HG02943 (cell line): ENCODE data around the gene PLPP1.

Experiments used
- ATAC-seq: cut with Tn5 transposase; IDR thresholded peaks from one replicate; pipeline ENCODE4 v1.9.1; 2021; ENCODE audit warnings: mild to moderate bottlenecking, low read depth, moderate library complexity; ENCODE audit not compliant: unreplicated experiment

The PLPP1 gene

DNA sequence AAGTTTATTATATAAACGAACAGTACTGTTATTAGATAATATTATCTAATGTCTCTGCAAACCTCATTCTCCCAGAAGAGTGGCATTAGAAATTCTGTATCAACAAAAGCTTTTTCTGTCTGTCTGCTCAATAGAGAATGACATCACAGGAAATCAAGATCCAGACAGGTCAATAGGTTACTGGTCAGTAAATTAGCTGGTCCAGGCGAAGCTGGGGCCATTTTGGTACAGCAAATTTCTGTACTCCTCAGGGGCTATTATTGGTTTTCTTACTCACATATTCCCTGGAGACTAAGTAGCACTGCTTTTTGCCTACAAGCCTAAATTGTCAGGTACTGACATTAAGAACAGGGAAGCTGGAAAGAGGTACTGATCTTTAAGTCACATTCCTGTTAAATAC is 80.5 kb downstream of the PLPP1 start:
- no peak for ATAC-seq

DNA sequence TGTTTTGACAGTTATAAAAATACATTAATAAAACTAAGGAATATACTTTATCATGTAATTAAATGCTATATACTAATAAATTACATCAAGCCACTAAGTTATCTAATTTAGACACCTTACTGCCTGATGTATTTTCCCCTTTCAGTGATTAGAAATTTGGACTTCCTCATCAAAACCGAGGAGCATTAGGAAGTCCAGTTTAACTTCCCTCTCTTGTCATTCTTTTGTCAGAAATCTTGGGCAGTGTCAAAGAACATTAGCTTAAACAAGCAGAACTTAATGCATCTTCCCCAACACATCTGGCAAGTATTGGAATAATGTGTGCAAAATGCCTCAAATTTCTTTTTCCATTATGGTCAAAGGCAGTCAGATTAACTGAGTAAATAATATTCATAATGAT is 81.6 kb downstream of the PLPP1 start:
- ATAC-seq, result no peak

DNA sequence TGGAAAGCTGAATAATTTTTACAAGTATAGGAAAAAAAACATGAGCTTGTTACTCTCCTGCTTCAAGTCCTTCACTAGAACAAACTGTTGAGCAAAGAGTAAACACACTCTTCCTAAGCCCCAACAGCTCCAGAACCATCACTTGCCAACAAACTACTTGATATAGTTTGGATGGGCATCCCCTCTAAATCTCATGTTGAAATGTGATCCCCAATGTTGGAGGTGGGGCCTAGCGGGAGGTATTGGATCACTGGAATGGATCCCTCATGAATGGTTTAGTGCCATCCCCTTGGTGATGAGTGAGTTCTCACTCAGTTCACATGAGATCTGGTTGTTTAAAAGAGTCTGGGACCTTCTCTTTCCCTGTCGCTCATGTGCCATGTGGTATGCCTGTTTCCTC is 82.8 kb downstream of the PLPP1 start:
- ATAC-seq, result no peak

DNA sequence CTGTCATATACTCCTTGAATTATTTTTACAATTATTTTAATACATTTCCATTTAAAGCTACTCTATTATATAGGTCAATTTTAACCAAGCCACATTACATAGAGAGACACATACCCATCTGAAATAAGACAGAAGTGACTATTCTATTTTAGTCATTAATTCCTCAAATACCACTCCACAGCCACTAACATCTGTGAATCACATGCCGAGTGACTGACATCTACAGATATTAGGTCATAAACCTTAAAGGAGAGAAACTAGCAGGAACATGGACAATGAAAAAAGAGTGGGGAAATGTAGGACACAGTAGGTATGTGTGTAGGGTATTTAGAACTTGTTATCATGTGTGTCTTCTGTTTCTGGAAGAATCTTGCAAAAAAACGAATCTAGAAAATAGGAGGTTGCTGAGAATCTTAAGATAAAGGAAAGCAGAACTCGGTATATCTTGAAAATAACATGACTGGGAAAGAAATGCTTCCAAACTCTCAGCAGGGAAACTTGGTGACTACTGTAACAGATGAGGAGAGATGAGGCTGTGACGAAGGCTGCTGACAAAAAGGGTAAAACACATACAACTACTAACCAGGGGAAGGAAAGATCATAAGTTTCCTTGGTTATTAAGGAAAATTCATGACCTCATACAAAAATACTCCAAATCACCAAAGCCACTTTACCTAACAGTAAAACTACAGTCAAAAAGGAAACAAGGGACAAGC is 84.6 kb downstream of the PLPP1 start:
- ATAC-seq, result no peak

DNA sequence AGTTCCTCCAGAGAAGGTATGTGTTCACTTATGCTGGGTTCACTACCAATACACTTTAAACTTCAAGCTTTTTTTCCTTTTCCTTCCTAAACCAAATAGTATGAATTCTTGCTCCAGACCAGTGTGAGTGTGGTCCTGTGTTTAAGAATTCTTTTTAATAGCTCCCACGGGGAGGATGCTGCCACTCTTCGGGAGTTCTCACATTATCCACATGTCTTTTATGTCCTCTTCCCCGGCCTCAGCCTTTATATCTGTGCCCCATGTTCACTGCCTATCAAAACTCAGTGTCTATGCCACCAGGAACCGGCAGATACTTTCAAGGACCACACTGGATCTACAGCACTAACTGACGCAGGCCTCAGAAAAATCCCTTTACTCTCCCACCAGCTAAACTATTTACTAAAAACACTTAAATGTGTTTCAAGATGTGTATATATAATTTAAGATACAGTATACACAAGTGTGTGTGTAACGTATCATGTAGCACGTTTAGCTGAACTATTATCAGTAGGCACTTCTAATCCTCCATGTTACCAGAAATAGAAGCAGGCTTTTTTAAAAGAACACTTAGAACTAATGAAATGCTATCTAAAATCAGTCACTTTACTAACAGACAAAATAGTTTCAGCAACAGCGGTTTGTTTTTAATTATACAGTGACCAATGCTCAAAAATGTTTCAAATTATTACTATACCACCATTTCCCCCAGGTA is 88.0 kb downstream of the PLPP1 start:
- ATAC-seq, result no peak

DNA sequence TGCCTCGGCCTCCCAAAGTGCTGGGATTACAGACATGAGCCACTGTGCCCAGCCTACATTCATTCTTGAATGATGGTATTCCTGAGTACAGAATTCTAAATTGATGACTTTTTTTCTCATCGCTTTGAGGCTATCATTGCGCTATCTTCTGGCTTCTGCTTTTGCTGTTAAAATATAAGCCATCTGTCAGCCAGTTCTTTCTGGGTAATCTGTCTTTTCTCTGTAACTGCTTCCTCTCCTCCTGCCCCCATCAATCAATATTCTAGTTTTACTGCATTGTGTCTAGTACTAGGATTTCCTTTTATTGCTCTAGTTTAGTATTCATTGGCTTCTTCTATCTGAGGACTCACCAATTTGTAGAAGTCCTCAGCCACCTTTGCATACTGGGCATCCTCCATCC is 89.0 kb downstream of the PLPP1 start:
- no peak for ATAC-seq

DNA sequence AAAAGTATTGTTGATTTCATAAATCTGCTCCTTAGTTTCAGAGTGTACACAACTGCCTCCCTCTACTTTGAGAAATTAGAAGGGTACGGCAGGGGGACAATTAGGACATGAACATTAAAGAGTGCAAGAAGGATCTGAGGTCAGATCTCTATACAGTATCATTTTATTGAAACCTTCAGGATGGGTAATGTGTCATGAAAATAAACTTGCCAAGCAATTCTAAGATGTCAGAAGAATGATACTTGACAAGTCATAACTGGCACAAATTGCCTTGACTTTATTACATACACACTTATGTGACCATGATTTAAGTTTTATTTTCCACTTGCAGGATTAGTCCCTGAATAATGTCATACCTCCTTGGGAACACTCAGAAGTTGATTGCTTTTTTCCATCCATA is 92.8 kb downstream of the PLPP1 start:
- no peak for ATAC-seq

DNA sequence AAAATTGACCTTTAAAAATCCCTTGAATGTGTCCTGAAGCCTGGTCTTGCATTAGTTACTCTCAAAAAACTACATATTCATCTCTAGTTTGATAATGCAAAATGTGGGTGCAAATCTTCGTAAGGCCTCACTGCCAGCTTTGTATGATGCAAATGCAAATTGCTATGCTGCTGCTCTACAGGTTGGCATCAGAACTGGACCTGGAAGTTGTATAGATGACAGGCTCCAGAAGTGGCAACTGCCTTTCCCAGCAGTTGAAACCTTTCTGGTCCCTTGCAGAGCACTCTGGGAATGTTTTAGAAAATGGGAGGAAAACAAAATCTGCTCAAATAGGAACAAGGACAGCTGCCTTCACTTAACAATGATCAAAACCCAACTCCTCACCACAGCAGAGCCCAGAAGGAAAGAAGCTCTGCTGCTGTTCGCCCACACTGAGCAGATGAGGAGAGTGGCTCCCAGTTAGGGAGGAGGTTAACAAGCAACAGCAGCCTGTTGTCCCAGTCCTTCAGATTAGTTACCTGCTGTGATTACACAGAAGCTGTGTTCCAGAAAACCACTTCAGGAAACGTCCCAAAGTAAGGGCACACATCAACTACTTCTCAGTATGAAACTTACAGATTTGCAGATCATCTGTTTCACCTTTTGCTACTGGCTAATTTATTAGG is 93.5 kb downstream of the PLPP1 start:
- ATAC-seq, result no peak

DNA sequence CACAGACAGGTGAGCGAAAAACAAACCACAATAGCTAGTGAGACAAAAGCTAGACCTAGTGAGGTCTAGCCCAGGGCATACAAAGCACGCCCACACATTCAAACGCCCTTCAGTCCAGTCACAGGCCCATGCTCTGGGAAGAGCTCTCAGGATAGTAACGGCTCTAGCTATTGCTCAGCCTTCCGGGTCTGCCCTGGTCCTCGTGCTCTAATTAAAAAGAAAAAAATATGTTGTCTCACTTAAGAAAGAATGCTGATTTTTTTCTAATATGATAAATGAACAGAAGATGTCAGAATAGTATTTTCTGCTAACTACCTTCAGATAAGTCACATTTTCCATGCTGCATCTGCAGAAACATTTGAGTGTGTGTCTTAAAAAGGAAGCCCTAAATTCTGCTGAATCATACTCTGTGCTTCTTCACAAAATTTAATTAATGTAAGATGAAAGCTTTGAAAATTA is 94.5 kb downstream of the PLPP1 start:
- ATAC-seq, result no peak

DNA sequence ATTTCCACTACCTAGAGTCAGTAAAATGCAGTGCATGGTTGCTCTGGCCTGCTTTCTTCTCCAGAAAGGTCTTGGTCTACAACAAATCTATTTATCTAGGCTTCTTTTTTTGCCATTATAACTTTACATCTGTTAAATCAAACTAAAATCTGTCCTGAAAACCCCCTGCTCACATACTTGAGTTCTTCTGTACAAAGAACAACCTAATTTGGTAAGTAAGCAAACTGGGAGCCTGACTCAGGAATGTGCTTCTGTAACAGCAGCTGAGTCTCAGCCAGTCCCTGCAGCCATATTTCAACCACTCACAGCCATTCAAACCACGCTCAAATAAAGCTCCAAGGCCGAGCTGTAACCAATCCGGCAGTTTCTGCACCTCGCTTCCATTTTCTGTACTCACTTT is 95.8 kb downstream of the PLPP1 start:
- ATAC-seq, result no peak

DNA sequence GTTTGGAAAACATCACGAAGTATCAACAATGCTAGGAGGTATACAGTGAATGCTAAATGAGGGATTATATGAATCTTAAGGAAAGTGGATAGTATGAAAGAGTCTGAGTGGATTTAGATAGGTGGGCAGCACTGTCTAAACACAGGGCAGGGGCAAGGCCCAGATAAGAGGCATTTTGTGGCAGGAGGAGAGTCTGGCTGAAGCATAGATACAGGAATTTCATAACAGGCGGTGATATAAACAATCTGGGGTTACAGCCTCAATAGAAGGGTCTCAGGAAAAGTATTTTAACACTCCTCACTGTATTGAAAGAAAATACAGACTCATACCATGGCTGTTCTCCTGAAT is 96.9 kb downstream of the PLPP1 start:
- ATAC-seq, result no peak

DNA sequence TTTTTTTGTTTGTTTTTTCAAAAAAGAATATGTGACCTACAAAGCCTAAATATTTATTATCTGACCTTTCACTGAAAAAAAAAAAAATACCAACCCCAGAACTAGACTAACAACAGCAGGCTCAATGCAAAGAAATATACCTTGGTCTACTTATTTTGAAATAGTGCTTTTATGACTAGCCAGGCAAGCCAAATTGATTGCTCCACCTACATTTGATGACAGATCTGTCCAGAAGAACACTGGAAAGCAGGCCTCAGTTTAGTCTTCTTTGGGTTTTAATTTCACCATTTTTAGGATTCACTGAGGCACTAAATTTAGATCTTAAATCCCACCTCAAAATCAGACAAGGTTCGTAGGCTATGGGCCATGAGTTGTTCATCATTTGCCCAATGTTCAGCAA is 97.3 kb downstream of the PLPP1 start:
- no peak for ATAC-seq

DNA sequence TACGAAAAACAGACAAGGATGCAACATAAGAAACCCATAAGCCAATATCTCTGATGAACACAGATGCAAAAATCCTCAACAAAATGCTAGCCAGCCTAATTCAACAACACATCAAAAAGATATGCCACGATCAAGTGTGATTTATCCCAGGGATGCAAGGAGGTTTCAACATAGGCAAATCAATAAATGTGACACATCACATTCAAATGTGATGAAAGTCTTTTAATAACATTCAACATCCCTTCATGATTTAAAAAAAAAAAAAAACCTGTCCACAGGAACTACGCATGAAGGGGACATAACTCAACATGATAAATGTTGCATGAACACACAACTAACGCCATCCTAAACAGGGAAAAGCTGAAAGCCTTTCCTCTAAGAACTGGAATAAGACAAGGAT is 102.2 kb downstream of the PLPP1 start:
- ATAC-seq, result no peak

DNA sequence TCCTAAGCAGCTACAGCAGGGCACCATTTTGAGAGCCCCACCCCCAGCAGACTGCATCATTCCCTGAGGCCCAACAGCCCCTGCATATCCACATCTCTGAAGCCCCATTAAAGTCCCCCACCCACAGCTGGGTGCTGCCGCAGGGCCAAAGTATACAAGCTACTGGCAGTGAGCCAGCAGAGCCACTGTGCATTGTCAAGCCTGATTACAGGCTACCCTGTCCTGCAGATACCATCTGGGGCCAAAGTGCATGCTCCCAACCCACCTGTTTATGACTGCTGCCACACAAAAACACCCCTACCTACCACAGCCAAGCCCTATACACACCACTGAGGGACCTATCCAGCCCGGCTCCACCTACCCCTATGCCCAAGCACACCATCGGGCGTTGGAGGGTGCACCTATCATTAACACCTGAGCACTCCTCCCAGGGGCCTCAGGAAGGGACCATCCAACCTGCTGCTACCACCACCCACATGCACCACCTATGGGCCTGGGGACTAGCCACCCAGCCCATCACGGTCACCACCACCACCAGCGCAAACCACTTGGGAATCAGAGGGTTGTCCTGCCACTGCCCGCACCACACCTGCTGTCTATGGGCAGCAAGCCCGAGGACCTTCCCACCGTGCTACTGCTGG is 105.0 kb downstream of the PLPP1 start:
- no peak for ATAC-seq

DNA sequence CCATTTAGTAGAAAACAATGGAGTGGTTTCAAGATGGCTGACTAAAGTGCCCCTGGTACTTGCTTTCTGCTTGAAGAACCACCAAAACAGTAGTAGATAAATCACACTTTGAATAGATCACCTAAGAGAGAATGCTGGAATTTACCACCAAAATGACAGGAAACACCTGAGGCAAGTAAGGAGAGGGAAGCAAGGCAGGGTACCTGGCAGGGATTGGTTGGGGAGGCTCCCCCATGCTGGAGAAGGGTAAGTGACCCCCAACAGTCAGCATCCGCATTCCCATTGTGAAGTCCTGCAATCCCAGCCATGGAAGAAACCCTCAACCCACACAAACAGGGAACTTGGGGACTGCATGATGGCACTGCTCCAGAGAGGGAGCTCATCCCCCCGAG is 105.5 kb downstream of the PLPP1 start:
- no peak for ATAC-seq

DNA sequence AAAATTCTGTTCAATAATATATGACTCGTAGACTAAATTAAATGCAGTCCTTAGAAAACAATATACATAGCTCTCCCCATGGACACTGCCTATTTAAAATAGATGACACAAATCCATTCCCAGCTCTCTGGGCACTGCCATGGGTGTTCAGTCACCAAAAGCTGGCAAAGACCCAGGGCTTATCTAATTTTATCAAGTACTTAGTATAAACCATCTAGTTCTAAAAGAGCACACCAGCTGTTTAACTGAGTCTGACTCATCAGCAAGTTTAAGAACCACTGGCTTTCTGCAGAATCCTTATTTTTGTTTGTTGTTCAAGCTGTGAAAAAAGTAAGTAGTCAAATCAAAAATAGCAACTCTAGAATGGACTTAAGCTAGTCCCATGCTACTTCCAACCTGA is 107.6 kb downstream of the PLPP1 start:
- no peak for ATAC-seq

DNA sequence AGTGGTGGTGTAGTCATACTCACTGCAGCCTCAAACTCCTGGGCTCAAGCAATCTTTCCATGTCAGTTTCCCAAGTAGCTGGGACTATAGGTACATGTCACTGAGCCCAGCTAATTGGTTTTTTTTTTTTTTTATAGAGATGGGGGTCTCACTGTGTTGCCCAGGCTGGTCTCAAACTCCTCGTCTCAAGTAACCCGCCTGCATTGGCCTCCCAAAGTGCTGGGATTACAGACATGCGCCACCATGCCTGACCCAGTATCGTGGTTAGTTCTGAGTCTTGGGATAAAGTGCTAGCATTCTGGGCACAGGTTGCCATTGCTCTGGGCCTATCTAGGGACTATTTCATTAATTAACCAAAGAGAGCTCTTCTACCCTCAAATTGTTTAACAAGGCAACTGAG is 108.3 kb downstream of the PLPP1 start:
- ATAC-seq, result no peak

DNA sequence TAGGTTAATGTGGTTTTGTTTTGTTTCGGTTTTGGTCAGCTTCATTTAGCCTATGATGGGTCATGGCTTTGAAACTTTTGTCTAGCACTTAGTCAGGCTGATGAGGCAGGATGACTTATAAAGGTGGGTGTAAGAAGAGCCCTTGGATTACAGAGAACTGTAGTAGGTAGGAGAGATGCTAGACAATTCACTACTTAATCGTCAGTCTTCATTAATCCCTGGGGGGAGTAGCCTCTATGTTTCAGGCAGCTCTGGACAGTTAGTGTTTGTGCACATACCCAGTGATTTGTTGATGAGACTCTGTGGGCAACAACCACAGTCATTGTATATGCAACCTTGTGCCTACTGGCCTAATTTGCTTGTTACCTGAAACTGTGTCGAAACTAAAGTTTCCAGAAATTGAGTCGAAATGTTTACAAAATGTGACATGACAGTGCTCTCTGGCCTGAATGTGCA is 113.7 kb downstream of the PLPP1 start:
- ATAC-seq, result no peak

DNA sequence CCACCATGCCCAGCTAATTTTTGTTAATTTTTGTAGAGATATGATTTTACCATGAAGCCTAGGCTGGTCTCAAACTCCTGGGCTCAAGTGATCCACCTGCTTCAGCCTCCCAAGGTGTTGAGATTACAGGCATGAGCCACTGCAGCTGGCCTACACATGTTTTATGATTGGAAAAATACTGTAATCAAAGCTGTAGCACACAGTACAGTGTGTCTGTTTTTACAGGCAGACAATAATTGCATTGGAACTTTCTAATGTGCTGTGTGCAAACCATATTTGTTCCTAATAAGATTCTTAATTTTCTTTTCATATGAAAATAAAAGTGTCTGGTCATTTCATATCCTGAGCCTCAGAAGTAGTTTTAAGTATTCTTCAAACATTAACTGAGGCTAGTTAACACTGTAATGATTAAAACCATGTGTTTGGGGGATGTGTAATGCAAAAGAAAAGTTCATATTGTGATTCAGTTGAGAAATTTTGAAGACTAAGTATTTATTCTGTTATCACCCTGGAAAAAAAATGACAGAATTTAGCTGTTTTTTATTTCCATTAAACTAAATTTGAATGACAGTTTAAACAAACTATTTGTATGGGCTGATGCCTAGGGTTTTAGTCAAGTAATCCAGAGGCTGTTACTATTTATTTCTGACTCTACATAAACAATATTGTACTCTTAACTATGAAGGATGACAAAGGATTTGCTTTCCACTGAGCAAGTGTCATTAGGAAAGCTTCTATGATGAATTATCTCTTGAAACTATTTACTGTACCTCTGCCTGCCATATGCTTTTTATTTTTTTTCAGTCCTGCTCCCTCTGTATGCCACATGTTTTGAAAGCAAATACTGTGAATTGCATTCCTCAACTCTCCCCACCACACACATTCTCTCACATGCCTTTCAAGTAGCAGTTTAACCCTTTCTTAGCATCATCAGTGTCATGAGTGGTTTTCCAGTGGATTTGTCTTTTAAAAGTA is 115.5 kb downstream of the PLPP1 start:
- no peak for ATAC-seq

DNA sequence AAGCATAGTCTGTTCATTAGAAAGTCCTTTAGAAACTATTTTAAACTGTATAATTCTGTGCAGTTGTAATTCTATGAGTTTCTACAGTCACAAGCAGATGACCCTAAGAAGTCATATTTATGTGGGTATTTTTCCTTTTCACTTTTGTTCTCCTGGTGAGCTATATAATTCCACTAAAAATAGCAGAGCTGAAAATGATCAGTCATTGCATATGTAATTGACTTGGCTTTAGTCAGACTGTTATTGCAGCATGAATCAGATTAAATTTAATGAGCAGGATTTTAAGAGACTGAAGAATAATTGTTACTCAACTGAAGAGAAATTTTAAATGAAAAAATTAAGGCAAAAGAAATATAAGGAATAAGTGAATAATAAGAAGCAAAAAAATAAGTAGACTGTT is 118.5 kb downstream of the PLPP1 start:
- no peak for ATAC-seq
